ENCODE data around the gene RAVER1.

Gene RAVER1

GRCh38 chr19:10270180-10270615, 63.1 kb downstream of the RAVER1 start:
- DNase-seq (ENCODE audit: low read depth) = no peak

GRCh38 chr19:10269333-10270179, 63.8 kb downstream of the RAVER1 start:
- DNase-seq (ENCODE audit: low read depth) = peak; percentile 81

DNA sequence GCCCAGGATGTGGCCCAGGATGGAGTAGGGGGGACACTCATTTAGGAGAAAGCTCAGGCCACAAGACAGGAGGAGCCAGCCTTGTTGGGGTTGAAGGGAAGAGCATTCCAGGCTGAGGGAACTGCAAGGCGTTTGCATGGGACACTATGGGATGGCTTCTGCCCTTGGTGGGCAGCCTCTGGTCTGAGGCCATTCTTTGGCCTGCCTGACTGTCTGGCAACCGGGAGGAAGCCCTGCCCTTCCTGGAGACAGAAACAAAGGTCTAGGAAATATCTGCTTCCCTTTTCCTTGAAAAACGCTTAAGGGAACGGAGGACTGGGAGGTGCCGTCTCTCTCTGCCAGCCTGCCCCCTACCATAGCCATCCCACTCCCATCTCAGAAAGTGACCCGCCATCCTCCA, 65.3 kb downstream of the RAVER1 start:
- DNase-seq (ENCODE audit: low read depth) = no peak

DNA sequence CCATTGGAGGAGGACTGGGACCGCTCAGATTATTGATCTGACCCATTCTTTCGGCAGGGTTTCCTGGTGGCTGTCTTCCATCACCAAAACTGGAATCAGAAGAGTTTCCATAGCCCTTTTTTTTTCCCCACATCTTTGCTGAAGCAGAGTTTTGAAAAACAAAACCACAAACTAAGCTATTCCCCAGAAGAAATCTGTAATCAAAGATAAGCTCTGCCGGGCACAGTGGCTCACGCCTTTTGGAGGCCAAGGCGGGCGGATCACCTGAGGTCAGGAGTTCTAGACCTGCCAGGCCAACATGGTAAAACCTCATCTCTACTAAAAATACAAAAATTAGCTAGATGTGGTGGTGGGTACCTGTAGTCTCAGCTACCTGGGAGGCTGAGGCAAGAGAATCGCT, 66.6 kb downstream of the RAVER1 start:
- no peak for DNase-seq (ENCODE audit: low read depth)
